Measurements from ENCODE around the gene GTF3C1.

GTF3C1 gene

GRCh38 chr16:27485811-27486210, 63.9 kb downstream of the GTF3C1 start:
- no peak for DNase-seq (ENCODE audit: low spot score)

- DNase-seq (ENCODE audit: low spot score), result no peak
Measured at GRCh38 chr16:27485126-27485525, 64.6 kb downstream of the GTF3C1 start.

GRCh38 chr16:27483624-27484023, 66.1 kb downstream of the GTF3C1 start:
- no peak for DNase-seq (ENCODE audit: low spot score)

- no peak for DNase-seq (ENCODE audit: low spot score)
Measured at GRCh38 chr16:27483088-27483437, 66.7 kb downstream of the GTF3C1 start.

- no peak for DNase-seq (ENCODE audit: low spot score)
Measured at GRCh38 chr16:27482397-27483087, 67.2 kb downstream of the GTF3C1 start.

GRCh38 chr16:27481282-27481934, 68.3 kb downstream of the GTF3C1 start:
- DNase-seq (ENCODE audit: low spot score), result no peak

GRCh38 chr16:27480761-27481160, 69.0 kb downstream of the GTF3C1 start:
- no peak for DNase-seq (ENCODE audit: low spot score)

GRCh38 chr16:27476240-27476639, 73.5 kb downstream of the GTF3C1 start:
- no peak for DNase-seq (ENCODE audit: low spot score)

GRCh38 chr16:27475561-27475960, 74.2 kb downstream of the GTF3C1 start:
- no peak for DNase-seq (ENCODE audit: low spot score)

- no peak for DNase-seq (ENCODE audit: low spot score)
Measured at GRCh38 chr16:27474921-27475320, 74.8 kb downstream of the GTF3C1 start.

- no peak for DNase-seq (ENCODE audit: low spot score)
Measured at GRCh38 chr16:27474041-27474440, 75.7 kb downstream of the GTF3C1 start.

- DNase-seq (ENCODE audit: low spot score), result no peak
Measured at GRCh38 chr16:27473101-27473900, 76.4 kb downstream of the GTF3C1 start.

- DNase-seq (ENCODE audit: low spot score), result no peak
Measured at GRCh38 chr16:27472091-27473020, 77.4 kb downstream of the GTF3C1 start.

- DNase-seq (ENCODE audit: low spot score), result no peak
Measured at GRCh38 chr16:27471661-27472060, 78.1 kb downstream of the GTF3C1 start.

- no peak for DNase-seq (ENCODE audit: low spot score)
Measured at GRCh38 chr16:27470567-27471431, 78.9 kb downstream of the GTF3C1 start.

- peak; percentile 17 for DNase-seq (ENCODE audit: low spot score)
Measured at GRCh38 chr16:27468941-27469531, 80.7 kb downstream of the GTF3C1 start.

GRCh38 chr16:27465483-27465879, 84.2 kb downstream of the GTF3C1 start:
- no peak for DNase-seq (ENCODE audit: low spot score)

- DNase-seq (ENCODE audit: low spot score), result no peak
Measured at GRCh38 chr16:27464626-27465482, 84.9 kb downstream of the GTF3C1 start.

GRCh38 chr16:27463741-27464591, 85.7 kb downstream of the GTF3C1 start:
- DNase-seq (ENCODE audit: low spot score), result peak; percentile 23
